ENCODE measurements around the gene ANAPC5. TPM values are rescaled to one million over a fixed set of nuclear protein-coding genes. Genes with fewer than 3 reads are reported as not detected.
"Not testable (repeated sequence)": the region's sequence is repeated elsewhere in the genome, so short reads cannot be mapped to it uniquely, and the experiment has no call there.

The ANAPC5 gene
- 104 and 115 TPM in 2 replicates for total RNA-seq

GRCh38 chr12:121351820-121352681 lies at the start of gene ANAPC5:
ANAPC5 (minus strand) TSS chr12:121352411; CDS start chr12:121352340, 71 bp downstream.
- DNase-seq (ENCODE audit: low read depth in 2 of 2) = peak; percentile 99 to 100

GRCh38 chr12:121400332-121401139 lies 48.3 kb upstream of the ANAPC5 start:
- DNase-seq (ENCODE audit: low read depth in 2 of 2) = peak; percentile 7 to 48

- peak; percentile 97 to 99 for DNase-seq (ENCODE audit: low read depth in 2 of 2)
Observed at GRCh38 chr12:121399391-121400331, 47.5 kb upstream of the ANAPC5 start, which contains the start of gene RNF34. RNF34 (plus strand) TSS chr12:121400118; CDS start chr12:121400213, 95 bp downstream.

GRCh38 chr12:121398355-121398754 lies 46.1 kb upstream of the ANAPC5 start:
- DNase-seq (ENCODE audit: low read depth in 2 of 2) = no peak

- no peak for DNase-seq (ENCODE audit: low read depth in 2 of 2)
Observed at GRCh38 chr12:121397521-121397920, 45.3 kb upstream of the ANAPC5 start.

GRCh38 chr12:121392325-121392716 lies 40.1 kb upstream of the ANAPC5 start:
- no peak for DNase-seq (ENCODE audit: low read depth in 2 of 2)

GRCh38 chr12:121391619-121392324 lies 39.6 kb upstream of the ANAPC5 start:
- DNase-seq (ENCODE audit: low read depth in 2 of 2) = peak in 1 of 2 donors; percentile 75

GRCh38 chr12:121390856-121391255 lies 38.6 kb upstream of the ANAPC5 start:
- no peak for DNase-seq (ENCODE audit: low read depth in 2 of 2)

- peak in 1 of 2 donors; percentile 92 for DNase-seq (ENCODE audit: low read depth in 2 of 2)
Observed at GRCh38 chr12:121388421-121388981, 36.3 kb upstream of the ANAPC5 start.

- DNase-seq (ENCODE audit: low read depth in 2 of 2) = not testable (repeated sequence)
Observed at GRCh38 chr12:121384891-121385290, 32.7 kb upstream of the ANAPC5 start.

- DNase-seq (ENCODE audit: low read depth in 2 of 2) = no peak
Observed at GRCh38 chr12:121383601-121384021, 31.4 kb upstream of the ANAPC5 start.

GRCh38 chr12:121379945-121380344 lies 27.7 kb upstream of the ANAPC5 start:
- DNase-seq (ENCODE audit: low read depth in 2 of 2) = no peak

GRCh38 chr12:121378736-121379135 lies 26.5 kb upstream of the ANAPC5 start:
- DNase-seq (ENCODE audit: low read depth in 2 of 2) = no peak

- DNase-seq (ENCODE audit: low read depth in 2 of 2) = no peak
Observed at GRCh38 chr12:121376754-121377697, 24.8 kb upstream of the ANAPC5 start.

- DNase-seq (ENCODE audit: low read depth in 2 of 2) = not testable (repeated sequence)
Observed at GRCh38 chr12:121374945-121375584, 22.9 kb upstream of the ANAPC5 start.

GRCh38 chr12:121374336-121374735 lies 22.1 kb upstream of the ANAPC5 start:
- not testable (repeated sequence) for DNase-seq (ENCODE audit: low read depth in 2 of 2)

GRCh38 chr12:121373755-121374154 lies 21.5 kb upstream of the ANAPC5 start:
- DNase-seq (ENCODE audit: low read depth in 2 of 2) = no peak

GRCh38 chr12:121371404-121371803 lies 19.2 kb upstream of the ANAPC5 start:
- DNase-seq (ENCODE audit: low read depth in 2 of 2) = no peak
